CD4-positive, alpha-beta T cell treated with Interleukin-15 for 4 hours (primary cell): Measurements from ENCODE around the gene BRIP1.

Source experiments
- DNase-seq: peaks from one replicate; pipeline ENCODE4 v3.0.0-alpha.2; 2020; ENCODE audit warnings: low spot score

The BRIP1 gene

DNA sequence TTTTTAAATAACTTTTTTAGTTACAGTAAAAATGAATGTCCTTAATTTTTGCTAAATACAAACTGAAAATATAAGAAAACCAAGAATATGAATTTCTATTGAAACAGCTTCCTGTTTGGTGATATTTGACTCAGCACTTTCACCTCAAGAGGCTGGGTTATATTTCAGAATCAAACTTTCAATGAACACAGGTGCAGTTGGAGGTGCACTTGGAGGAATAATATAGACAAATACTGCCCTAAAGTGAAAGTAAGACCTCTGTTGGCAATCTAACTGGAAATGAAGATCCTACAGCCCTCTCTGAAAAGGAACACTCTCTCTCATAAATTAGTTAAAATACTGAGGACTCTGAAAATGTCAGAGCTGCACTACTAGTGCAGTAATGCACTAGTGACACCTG is 106.2 kb downstream of the BRIP1 start:
- no peak for DNase-seq

GRCh38 chr17:61756561-61756960 is 106.8 kb downstream of the BRIP1 start:
- no peak for DNase-seq

- no peak for DNase-seq
These were observed 107.7 kb downstream of the BRIP1 start for GRCh38 chr17:61755668-61756067.

GRCh38 chr17:61755078-61755477 is 108.2 kb downstream of the BRIP1 start:
- no peak for DNase-seq

DNA sequence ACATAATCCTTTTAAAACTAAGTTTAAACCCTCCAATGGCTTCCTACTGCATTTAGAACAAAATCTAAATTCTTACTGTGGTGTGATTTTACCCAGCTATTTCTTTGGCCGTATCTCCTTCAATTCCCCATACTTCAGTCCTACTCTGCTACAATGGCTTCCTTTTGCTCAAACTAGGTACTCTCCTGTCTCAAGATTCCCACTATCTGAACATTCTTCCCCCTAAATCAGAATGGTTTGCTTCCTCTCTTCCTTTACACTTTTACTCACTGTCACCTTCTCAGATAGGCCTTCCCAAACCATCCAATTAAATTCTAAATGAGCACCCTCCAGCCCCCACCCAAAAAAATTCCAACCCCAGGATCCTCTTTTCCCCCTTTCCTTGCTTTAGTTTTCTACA is 109.2 kb downstream of the BRIP1 start:
- no peak for DNase-seq

- DNase-seq: no peak
These were observed 109.6 kb downstream of the BRIP1 start for GRCh38 chr17:61753696-61754095.

- DNase-seq: no peak
These were observed 112.7 kb downstream of the BRIP1 start for GRCh38 chr17:61750656-61751055.

DNA sequence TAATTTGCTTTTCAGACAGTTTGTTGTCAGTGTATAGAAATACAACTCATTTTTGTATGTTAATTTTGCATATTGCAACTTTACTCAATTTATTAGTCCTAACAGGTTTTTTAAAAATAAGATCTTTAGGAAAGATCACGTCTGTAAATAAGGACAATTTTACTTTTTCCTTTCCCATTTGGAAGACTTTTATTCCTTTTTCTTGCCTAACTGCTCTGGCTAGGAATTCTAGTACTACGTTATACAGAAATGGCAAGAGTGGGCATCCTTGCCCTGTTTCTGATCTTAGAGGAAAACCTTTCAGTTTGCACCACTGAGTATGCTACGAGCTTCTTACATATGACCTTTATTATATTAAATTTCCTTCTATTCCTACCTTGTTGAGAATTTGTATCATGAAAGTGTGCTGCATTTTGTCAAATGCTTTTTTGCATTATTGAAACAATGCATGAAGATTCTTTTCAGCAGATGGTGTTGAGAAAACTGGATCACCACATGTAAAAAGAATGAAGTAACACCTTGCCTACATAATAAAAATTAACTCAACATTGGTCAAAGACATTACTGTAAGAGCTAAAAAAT is 113.4 kb downstream of the BRIP1 start:
- no peak for DNase-seq

DNA sequence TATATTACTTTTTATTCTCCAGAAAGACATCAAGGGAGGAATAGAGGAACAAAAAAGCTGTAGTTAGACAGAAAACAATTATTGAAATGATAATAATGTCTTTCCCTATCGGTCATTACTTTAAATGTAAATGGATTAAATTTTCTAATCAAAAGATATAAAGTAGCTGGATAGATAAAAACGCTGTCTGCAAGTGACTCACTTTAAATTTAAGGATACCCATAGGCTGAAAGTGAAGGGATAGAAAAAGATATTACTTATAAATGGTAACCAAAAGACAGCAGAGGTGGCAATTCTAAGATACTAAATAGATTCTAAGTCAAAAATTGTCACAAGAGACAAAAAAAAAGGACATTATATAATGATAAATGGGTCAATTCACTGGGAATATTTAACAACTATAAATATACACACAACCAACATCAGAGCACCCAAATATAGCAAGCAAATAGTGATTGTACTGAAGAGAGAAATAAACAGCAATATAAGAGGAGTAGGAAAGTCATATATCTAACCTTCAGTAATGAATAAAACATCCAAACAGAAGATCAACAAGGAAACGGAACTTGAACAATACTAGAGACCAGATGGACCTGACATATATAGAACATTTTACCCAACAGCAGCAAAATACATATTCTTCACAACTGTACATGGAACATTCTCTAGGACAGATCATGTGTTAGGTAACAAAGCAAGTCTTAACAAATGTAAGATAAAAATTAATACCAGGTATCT is 116.9 kb downstream of the BRIP1 start:
- DNase-seq: no peak

GRCh38 chr17:61744804-61745203 is 118.5 kb downstream of the BRIP1 start:
- no peak for DNase-seq

- no peak for DNase-seq
These were observed 119.1 kb downstream of the BRIP1 start for GRCh38 chr17:61744252-61744651.

DNA sequence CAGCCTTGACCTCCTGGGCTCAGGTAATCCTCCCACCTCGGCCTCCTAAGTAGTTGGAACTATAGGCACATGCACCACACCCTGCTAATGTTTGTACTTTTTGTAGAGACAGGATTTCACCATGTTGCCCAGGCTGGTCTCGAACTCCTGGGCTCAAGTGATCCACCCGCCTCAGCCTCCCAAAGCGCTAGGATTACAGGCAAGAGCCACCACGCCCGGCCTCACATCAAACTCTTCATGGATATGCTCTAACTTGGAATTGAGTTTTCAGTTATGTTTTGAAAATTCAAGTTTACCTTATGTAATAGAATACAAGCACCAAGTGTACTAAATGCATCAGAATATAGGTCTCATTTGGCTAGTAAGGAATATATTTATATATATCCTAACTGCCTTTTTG is 119.6 kb downstream of the BRIP1 start:
- no peak for DNase-seq

- DNase-seq: no peak
These were observed 124.3 kb downstream of the BRIP1 start for GRCh38 chr17:61739002-61739401.

DNA sequence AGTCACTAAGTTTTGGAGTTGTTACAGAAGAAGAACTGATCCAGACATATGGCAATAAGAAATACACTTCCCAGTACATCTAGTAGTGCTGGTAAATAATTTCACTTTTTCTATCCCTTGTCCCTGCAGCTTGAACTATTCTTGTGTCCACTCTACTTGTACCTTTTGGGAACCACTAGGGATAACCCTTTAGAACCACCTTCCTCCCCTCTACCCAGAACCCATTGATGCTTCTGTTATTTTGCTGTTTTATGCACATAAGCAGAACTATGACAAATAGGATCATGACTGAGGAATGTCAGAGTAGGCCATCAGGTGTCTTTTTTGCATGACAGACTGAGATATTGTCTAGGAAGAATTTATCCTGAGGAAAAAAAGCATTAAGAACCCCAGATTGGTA is 125.1 kb downstream of the BRIP1 start:
- no peak for DNase-seq

- no peak for DNase-seq
These were observed 125.5 kb downstream of the BRIP1 start for GRCh38 chr17:61737820-61738219.

DNA sequence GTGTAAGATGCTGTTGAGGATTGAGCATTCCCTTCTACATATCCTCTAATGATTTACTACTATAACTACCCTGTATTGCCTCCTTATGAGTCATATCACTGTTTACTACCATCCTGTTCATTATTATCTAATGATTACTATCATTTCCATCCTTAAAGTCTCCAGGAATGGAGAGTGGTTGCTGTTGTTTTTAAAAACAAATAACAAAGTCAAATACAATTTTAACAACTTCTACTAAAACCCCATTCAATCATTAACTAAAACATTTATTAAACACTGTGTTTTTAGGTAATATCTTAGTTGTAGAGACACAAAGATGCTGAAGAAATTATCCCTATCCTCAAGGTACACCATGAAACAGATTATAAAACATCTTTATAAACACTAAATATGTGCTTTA is 126.9 kb downstream of the BRIP1 start:
- DNase-seq: no peak

GRCh38 chr17:61735807-61736206 is 127.5 kb downstream of the BRIP1 start:
- DNase-seq: no peak

GRCh38 chr17:61734466-61734865 is 128.9 kb downstream of the BRIP1 start:
- DNase-seq: no peak

GRCh38 chr17:61734012-61734411 is 129.3 kb downstream of the BRIP1 start:
- no peak for DNase-seq

DNA sequence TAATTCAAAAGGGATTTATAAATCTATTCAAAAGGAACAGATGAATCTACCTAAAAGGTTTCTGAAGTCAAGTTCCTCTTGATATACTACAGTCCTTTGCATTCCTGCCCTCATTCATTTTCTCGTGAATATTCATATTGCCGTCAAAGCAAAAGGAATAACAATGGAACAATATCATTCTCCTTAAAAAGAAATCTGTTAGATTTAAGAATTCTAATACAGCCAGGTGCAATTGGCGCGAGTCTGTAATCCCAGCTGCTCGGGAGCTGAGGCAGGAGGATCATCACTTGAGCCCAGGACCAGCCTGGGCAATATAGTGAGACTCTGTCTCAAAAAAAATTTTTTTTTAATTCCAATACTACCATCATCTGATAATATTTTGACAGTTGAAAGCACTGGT is 130.3 kb downstream of the BRIP1 start:
- no peak for DNase-seq

- DNase-seq: no peak
These were observed 131.2 kb downstream of the BRIP1 start for GRCh38 chr17:61732169-61732568.

DNA sequence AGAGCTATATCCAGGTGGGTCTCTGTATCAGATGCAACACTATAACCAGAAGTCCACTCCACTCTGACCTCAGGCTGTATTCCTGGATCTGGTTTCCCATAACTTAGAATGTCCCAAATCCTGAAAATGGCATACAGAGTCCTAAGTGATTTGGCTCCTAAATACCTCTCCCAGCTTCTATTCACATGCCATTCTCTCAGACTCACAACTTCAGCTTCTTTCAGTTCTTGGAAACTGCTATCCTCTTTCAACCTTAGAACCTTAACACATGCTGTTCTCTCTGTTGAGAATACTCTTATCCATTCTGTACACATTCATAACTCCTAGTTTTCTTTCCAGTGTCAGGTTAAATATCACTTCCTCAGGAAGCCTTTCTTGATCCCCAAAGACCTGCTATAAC is 132.0 kb downstream of the BRIP1 start:
- no peak for DNase-seq

DNA sequence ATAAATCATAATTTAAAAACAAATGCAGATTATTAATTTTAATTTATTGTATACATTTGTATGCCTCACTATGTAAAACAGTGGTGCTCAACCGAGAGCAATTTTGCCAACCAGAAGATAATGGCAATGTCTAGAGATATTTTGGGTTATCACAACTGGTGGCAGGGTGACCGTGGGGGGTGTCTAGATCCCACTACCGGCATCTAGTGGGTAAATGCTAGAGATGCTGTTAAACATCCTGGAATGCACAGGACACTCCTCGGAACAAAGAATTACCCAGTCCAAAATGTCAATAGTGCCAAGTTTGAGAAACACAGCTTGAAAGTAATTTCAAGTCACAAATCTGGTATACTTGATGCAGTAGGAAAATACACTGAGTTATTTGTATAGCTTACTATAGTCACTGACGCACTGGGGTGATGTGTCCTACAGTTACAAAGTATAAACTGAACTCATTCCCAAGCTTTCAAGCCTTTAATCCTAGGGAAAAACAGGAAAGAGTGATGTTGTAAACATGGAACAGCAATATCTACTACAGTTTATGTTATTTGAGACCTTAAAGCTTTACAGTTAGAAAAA is 133.5 kb downstream of the BRIP1 start:
- no peak for DNase-seq
